Ammon's horn (tissue), 1 donor: Measurements from ENCODE around the gene SFMBT1.

Source experiments
- DNase-seq: peaks from one replicate; pipeline ENCODE4 v3.0.0-alpha.2; 2016; ENCODE audit warnings: low spot score

The SFMBT1 gene

GRCh38 chr3:52886049-52886730 lies 159.7 kb downstream of the SFMBT1 start:
- DNase-seq: no peak

DNA sequence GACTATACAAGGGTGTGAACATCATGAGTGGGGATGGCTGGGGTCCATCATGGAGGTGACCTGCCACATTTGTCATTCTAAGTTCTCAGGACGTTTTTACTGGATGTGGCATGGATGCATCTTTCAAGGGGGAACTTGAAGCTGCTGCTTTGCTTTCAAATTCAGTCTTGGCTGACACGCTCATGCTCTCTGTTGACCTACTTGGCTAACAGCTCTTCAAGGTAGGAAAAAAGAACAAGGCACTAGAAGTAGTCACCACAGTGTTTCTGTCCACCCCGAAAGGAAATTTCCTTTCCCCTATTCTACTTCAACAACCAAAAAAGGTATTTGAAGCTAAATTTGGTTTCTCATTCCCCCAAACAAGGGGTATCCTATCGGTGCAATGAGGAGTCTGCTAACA lies 163.5 kb downstream of the SFMBT1 start:
- DNase-seq: no peak

- DNase-seq: no peak
Measured at GRCh38 chr3:52881871-52882270, 164.0 kb downstream of the SFMBT1 start.

DNA sequence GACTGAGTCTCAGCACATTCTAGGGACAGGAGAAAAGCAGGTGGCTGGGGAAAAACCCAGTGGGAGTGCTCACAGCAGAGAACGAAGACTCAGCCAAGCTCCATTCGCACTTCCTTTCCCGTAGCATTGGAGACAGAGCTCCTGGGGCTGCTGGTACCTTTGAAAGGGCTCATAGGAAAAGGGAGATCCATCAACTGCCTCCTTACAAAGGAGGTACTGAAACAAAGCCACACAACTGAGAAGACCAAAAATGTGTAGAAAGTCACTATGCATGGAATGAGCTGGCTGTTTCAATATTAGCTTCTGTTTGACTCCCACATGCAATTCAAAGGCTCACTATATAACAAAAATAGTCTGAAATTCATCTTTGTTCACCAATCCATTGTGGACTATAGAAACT lies 165.4 kb downstream of the SFMBT1 start:
- DNase-seq: no peak

GRCh38 chr3:52880047-52880446 lies 165.8 kb downstream of the SFMBT1 start:
- no peak for DNase-seq

DNA sequence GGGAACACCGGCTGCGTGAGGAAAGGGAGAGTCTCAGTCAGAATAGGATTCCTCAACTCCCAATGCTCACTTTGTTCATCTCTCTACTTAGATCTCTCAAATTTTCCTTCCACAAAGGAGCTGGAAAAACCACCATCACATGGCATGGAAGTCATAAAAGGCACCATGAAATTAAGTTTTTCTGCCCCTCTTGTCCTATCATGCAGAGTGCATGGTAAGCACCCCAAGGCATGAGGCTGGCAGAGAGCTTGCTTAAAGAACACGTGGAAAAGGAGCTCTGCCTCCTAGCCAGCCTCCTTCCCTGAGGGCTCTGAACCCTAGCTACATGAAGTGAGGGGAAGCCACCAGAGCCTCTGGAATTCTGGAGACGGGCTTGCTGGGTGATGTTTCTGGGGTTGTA lies 166.3 kb downstream of the SFMBT1 start:
- no peak for DNase-seq

DNA sequence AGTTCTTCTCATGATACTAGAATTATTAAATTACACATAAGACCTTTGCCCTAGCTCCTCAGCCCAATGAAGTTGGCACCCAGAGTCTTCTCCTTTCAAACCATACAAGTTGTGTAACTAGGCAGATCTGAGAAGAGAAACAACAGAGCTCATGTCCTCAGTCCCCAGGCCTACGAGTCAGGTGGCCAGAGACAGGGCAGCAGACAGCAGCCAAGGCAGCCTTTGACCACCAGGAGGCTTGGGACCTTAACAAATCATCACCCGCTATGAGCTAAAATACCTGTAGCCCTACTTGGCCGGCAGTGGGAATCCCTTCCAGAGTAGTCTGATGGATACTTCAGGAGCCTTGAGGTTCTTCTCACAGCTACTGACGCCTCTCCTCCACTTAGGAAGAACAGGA lies 166.8 kb downstream of the SFMBT1 start:
- DNase-seq: no peak

DNA sequence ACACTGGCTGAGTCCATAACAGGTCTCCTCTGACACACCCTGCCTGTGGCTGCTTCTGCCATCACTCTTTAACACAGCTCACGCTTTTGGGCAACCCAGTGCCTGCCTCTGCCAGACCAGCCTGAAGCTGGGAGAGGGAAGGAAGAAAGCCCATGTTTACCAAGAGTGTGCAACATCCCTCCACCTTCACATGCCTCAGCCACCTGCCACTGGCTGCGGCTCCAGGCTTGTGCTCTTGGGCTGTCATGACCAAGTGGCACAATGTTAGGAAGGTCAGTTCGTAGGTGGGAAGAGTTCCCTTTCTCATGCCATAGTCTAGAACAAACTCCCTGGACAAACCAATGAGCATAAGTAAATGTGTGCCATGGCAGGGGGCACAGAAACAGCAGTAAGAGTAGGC lies 168.8 kb downstream of the SFMBT1 start:
- DNase-seq: no peak

GRCh38 chr3:52874864-52875587 lies 170.8 kb downstream of the SFMBT1 start:
- no peak for DNase-seq

DNA sequence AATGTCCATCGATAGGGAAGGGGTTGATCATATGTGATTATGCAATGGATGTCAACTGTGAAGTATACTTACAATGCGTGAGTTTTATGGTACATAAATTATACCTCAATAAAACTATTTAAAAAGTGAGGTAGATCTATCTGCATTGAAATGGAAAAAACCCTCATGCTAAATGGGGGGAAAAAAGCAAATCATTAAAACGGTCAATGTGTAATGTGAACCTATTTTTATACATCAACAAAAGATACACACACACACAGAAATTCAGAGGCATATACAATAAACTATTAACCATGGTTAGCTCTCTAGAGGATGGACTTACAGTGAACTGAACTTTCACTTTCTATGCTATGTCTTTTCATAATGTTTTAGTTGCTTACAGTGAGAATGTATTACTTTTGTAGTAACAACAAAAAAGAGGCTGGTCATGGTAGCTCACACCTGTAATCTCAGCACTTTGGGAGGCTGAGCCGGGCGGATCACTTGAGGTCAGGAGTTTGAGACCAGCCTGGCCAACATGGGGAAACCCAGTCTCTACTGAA lies 171.6 kb downstream of the SFMBT1 start:
- DNase-seq: no peak

GRCh38 chr3:52873433-52874159 lies 172.3 kb downstream of the SFMBT1 start:
- no peak for DNase-seq

- no peak for DNase-seq
Measured at GRCh38 chr3:52872245-52872644, 173.6 kb downstream of the SFMBT1 start.

DNA sequence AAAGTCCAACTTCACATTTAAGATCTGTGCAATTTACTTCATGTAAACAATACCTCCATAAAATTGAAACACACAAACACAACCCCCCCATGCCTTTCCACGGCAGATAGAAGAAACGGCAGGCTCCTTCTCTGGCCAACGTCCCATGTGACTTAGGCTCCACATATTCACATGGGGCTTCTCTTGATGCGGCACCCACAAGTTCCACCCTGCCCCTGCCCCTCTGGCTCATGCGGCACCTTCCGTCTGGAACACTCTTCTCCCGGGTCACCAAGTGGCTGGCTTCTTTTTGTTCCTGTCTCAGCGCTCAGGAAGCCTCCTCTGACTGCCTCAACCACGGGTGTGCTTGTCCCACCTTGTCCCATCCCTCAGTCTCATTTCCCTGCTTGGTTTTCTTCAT lies 174.1 kb downstream of the SFMBT1 start:
- no peak for DNase-seq

GRCh38 chr3:52870471-52870870 lies 175.4 kb downstream of the SFMBT1 start:
- no peak for DNase-seq

DNA sequence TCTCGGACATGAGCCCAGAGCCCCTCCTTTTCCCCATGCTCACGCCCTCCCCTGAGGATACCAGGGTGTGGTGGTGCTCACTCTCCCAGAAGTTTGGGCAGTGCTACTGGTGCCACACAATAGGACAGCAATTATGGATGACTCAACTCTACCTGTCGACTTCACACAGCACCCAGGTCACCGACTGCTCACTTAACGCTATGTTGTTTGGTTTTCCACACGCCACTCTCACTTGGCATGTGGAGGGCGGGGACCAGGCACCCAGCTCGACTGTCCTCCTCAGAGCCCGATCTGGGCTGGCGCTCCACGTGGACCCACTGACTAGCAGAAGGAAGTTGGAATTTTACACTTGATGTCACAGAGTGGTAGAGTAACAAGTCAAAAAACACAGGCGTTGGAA lies 179.4 kb downstream of the SFMBT1 start:
- no peak for DNase-seq

- DNase-seq: peak; percentile 74
Measured at GRCh38 chr3:52865994-52866393, 179.9 kb downstream of the SFMBT1 start.

GRCh38 chr3:52860424-52860768 lies 185.5 kb downstream of the SFMBT1 start:
- no peak for DNase-seq

DNA sequence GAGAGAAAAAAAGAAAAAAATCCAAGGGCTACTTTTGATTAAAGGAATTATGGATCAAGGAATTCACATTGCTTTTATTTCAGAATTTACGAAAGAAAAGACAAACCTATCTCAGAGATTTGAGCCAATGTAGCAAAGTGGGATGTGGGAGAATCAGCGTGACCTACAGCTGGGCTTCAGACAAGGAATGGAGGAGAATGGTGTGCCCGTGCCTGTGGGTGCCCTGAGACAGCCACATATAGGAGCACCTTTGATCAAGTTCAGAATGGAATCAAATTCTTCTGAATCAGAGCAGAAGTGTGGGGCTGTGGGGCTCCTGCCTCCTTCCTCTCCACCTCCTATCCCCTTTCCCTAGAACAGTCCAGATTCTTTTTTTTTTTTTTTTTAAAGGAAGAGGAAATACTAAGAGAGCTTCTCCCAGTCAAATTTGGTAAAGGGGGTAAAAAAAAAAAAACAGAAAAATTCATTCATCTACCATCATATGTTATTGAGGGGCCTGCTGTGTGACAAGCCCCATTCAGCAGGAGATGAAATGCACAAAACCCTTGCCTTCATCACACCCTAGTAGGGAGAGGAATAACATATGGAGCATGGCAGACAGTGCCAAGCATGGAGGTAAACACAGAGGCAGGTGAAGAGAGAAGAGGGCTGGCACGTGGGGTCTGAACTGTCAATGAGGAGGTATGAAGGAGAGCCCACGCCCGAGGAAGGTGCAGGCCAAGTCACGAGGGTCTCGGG lies 186.0 kb downstream of the SFMBT1 start:
- DNase-seq: no peak

DNA sequence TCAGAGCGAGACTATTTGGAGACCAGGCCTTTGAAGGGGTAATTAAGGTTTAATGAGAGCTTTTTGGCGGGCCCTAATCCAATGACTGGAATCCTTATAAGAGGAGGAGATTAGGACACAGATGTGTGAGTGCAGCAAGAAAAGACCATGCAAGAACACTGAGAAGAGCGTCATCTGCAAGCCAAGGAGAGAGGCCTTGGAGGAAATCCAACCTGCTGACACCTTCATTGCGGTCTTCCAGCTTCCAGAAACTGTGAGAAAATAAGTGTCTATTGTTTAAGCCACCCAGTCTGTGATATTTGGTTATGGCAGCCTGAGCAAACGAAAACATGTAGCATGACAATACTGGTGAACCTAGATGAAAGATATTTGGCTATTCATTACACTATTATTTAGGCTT lies 188.0 kb downstream of the SFMBT1 start:
- DNase-seq: no peak

DNA sequence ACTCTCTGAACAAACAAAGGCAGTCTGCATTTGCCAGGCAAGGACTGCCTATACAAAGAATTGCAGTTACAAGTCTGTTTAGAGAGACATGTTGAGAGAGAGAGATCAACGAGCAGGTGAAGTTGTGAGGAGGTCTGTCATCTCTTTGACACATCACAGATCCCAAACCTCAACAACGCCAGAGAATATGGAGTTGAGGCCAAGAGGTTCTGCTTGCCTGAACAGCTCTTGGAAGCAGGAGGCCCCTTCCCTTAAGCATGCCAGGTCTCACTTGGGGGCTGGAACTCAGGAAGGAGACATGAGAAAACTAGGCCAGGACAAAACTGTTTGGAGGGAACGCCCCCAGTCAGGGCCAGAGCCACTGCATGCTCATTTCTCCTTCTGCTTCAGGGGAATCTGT lies 188.7 kb downstream of the SFMBT1 start:
- no peak for DNase-seq

DNA sequence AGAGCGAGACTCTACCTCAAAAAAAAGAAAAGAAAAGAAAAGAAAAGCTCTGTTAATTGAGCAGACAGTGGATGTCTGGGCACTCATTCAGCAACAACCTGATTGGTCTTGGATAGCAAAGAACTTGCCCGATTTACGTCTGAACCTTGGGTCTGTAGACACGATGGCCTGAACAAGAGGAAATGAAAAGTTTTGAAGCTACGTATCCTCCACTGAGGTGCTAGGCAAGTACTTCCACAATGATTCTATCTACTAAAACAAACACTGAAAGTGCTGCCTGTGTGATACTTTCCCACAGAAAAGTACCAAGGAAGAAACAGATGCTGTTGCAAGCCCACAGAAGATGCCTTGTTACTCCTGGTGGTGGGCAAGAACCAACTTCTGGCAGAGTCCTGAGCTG lies 189.2 kb downstream of the SFMBT1 start:
- no peak for DNase-seq

- DNase-seq: no peak
Measured at GRCh38 chr3:52854013-52854412, 191.9 kb downstream of the SFMBT1 start.
